Bronchial epithelial cell (primary cell): ENCODE measurements around the gene SUCLG2. TPM values are rescaled to one million over a fixed set of nuclear protein-coding genes. Genes with fewer than 3 reads are reported as not detected.

Experiments used
- DNase-seq: peaks from one replicate; pipeline ENCODE4 v3.0.0-alpha.2; 2010; ENCODE audit warnings: low read depth
- FAIRE-seq: peaks from 2 replicates; lab custom pipeline; 2011; peaks lifted over from hg19 to GRCh38; lab: Jason Lieb, UNC
- H3K27me3 ChIP-seq: 2 replicates; pipeline ENCODE4 v1.5.1; 2011; ENCODE audit warnings: low read length; ENCODE audit not compliant: control insufficient read depth, insufficient read depth
- H3K36me3 ChIP-seq: 2 replicates; pipeline ENCODE4 v1.5.1; 2011; ENCODE audit warnings: low read length; ENCODE audit not compliant: control insufficient read depth, insufficient read depth
- H3K4me3 ChIP-seq: 2 replicates; pipeline ENCODE4 v1.5.1; 2011; ENCODE audit warnings: mild to moderate bottlenecking, low read depth, low read length, control low read depth
- CTCF ChIP-seq: IDR thresholded peaks from 2 replicates; pipeline ENCODE4 v1.5.1; 2011; ENCODE audit warnings: mild to moderate bottlenecking, moderate library complexity, low read length, control low read depth, inconsistent platforms; ENCODE audit not compliant: insufficient read depth, severe bottlenecking
- total RNA-seq: library from RNA; depleted of rRNA; stranded (reverse); fragments of >200 nt; gene quantifications from 2 replicates; pipeline ENCODE4 v1.2.1, GENCODE V29; 2014

SUCLG2 gene
- total RNA-seq, 1 donor from 2014 or later, result 42.1 TPM

GRCh38 chr3:67384760-67385397 is 269.5 kb downstream of the SUCLG2 start:
- no peak overlapping the region for H3K4me3 ChIP-seq
- peak; percentile 28 for FAIRE-seq
- TF ChIP-seq CTCF, result peak; percentile 63
- no peaks in the 10 kb centered on the region for H3K36me3 ChIP-seq
- peak; percentile 46 for DNase-seq
- no peaks in the 10 kb centered on the region for H3K27me3 ChIP-seq

GRCh38 chr3:67384016-67384415 is 270.4 kb downstream of the SUCLG2 start:
- Histone ChIP-seq H3K4me3 (no peak overlapping the region), H3K27me3 (no peaks in the 10 kb centered on the region), H3K36me3 (no peaks in the 10 kb centered on the region)
- DNase-seq, result no peak
- no peak for FAIRE-seq
- TF ChIP-seq CTCF, result no peak

GRCh38 chr3:67383379-67383778 is 271.0 kb downstream of the SUCLG2 start:
- FAIRE-seq (no peak), DNase-seq (no peak)
- no peak overlapping the region for H3K4me3 ChIP-seq

GRCh38 chr3:67382536-67382935 is 271.9 kb downstream of the SUCLG2 start:
- Histone ChIP-seq H3K4me3 (no peak overlapping the region), H3K36me3 (no peaks in the 10 kb centered on the region), H3K27me3 (no peaks in the 10 kb centered on the region)
- peak; percentile 50 for FAIRE-seq
- DNase-seq, result no peak
- TF ChIP-seq CTCF, result no peak

More at GRCh38 chr3:67383379-67383778, 271.0 kb downstream of the SUCLG2 start:
- TF ChIP-seq CTCF, result no peak
- Histone ChIP-seq H3K27me3 (no peaks in the 10 kb centered on the region), H3K36me3 (no peaks in the 10 kb centered on the region)

- TF ChIP-seq CTCF, result peak; percentile 52
- no peaks in the 10 kb centered on the region for H3K27me3 ChIP-seq
- no peak for FAIRE-seq
- peak; percentile 27 for DNase-seq
- H3K36me3 ChIP-seq, result no peaks in the 10 kb centered on the region
- H3K4me3 ChIP-seq, result no peak overlapping the region
Measured at GRCh38 chr3:67381667-67382272, 272.6 kb downstream of the SUCLG2 start.
